ENCODE results near the gene TLDC2.

Gene TLDC2

GRCh38 chr20:36859282-36859555 lies 16.7 kb upstream of the TLDC2 start:
- no peaks in the 10 kb centered on the region for H3K9me3 ChIP-seq (ENCODE audit: severe bottlenecking)
- peaks cover 74% of the 10 kb centered on the region for H3K4me1 ChIP-seq (ENCODE audit: insufficient read depth, poor library complexity, severe bottlenecking)
- H3K4me3 ChIP-seq (ENCODE audit: severe bottlenecking) = no peak overlapping the region
- TF ChIP-seq CTCF (IDR thresholded peaks at IDR 0.05; ENCODE audit: poor library complexity, severe bottlenecking) = no peak
- no peaks in the 10 kb centered on the region for H3K27me3 ChIP-seq (ENCODE audit: insufficient read depth, poor library complexity, severe bottlenecking)
- ATAC-seq (ENCODE audit: low read depth) (no peak), DNase-seq (ENCODE audit: low spot score) (no peak)
- peaks cover 35% of the 10 kb centered on the region for H3K36me3 ChIP-seq (ENCODE audit: low read depth)
- peak overlapping the region; percentile 92 for H3K27ac ChIP-seq (ENCODE audit: poor library complexity, severe bottlenecking)

DNA sequence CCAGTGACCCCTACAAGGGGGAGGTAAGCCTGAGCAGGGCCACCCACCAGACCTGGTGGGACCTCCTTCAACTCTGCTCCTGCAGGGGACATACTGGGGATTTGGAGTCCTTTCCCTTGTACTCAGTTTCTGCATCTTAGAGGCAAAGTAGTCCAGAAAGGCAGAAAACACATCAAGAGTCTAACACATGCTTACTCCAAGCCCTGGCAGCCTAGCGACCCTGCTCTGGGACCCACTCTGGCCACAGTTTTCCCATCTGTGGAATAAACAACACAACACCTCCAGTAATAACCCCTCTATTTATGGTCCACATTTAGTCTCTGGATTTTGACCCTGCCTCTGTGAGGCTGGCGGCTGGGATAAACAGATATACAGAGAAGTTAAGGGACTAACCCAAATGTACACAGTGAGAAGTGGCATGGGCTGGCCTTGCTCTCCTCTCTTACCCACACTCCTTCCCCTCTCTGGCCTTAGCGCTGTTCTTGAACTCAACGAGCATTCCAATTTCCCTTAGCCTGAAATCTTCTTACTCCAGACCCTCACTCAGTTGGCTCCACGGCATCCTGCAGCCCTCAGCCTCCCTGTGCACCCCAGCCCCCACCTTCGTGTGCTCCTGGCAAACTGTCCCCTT lies 16.1 kb upstream of the TLDC2 start:
- no peak for ATAC-seq (ENCODE audit: low read depth)
- peaks cover 35% of the 10 kb centered on the region for H3K36me3 ChIP-seq (ENCODE audit: low read depth)
- DNase-seq (ENCODE audit: low spot score) = no peak
- no peak overlapping the region for H3K4me3 ChIP-seq (ENCODE audit: severe bottlenecking)
- H3K27me3 ChIP-seq (ENCODE audit: insufficient read depth, poor library complexity, severe bottlenecking) = no peaks in the 10 kb centered on the region
- TF ChIP-seq CTCF (IDR thresholded peaks at IDR 0.05; ENCODE audit: poor library complexity, severe bottlenecking) = no peak
- peaks cover 68% of the 10 kb centered on the region for H3K4me1 ChIP-seq (ENCODE audit: insufficient read depth, poor library complexity, severe bottlenecking)
- no peaks in the 10 kb centered on the region for H3K9me3 ChIP-seq (ENCODE audit: severe bottlenecking)
- H3K27ac ChIP-seq (ENCODE audit: poor library complexity, severe bottlenecking) = peak overlapping the region; percentile 92

GRCh38 chr20:36860339-36860738 lies 15.6 kb upstream of the TLDC2 start:
- Histone ChIP-seq H3K27me3 (ENCODE audit: insufficient read depth, poor library complexity, severe bottlenecking) (no peaks in the 10 kb centered on the region), H3K27ac (ENCODE audit: poor library complexity, severe bottlenecking) (peak overlapping the region; percentile 92)
- ATAC-seq (ENCODE audit: low read depth) = no peak

GRCh38 chr20:36860811-36861624 lies 14.9 kb upstream of the TLDC2 start:
- peak overlapping the region; percentile 92 for H3K27ac ChIP-seq (ENCODE audit: poor library complexity, severe bottlenecking)
- H3K9me3 ChIP-seq (ENCODE audit: severe bottlenecking) = no peaks in the 10 kb centered on the region
- H3K27me3 ChIP-seq (ENCODE audit: insufficient read depth, poor library complexity, severe bottlenecking) = no peaks in the 10 kb centered on the region
- ATAC-seq (ENCODE audit: low read depth) (no peak), DNase-seq (ENCODE audit: low spot score) (no peak)
- no peak for TF ChIP-seq CTCF (IDR thresholded peaks at IDR 0.05; ENCODE audit: poor library complexity, severe bottlenecking)
- peaks cover 35% of the 10 kb centered on the region for H3K36me3 ChIP-seq (ENCODE audit: low read depth)
- H3K4me1 ChIP-seq (ENCODE audit: insufficient read depth, poor library complexity, severe bottlenecking) = peaks cover 56% of the 10 kb centered on the region
- peak overlapping the region; percentile 97 for H3K4me3 ChIP-seq (ENCODE audit: severe bottlenecking)

More at GRCh38 chr20:36860339-36860738, 15.6 kb upstream of the TLDC2 start:
- no peak for TF ChIP-seq CTCF (IDR thresholded peaks at IDR 0.05; ENCODE audit: poor library complexity, severe bottlenecking)
- Histone ChIP-seq H3K9me3 (ENCODE audit: severe bottlenecking) (no peaks in the 10 kb centered on the region), H3K36me3 (ENCODE audit: low read depth) (peaks cover 35% of the 10 kb centered on the region), H3K4me1 (ENCODE audit: insufficient read depth, poor library complexity, severe bottlenecking) (peaks cover 62% of the 10 kb centered on the region), H3K4me3 (ENCODE audit: severe bottlenecking) (no peak overlapping the region)
- DNase-seq (ENCODE audit: low spot score) = no peak

- Histone ChIP-seq H3K27me3 (ENCODE audit: insufficient read depth, poor library complexity, severe bottlenecking) (no peaks in the 10 kb centered on the region), H3K36me3 (ENCODE audit: low read depth) (peaks cover 35% of the 10 kb centered on the region), H3K27ac (ENCODE audit: poor library complexity, severe bottlenecking) (peak overlapping the region; percentile 92), H3K9me3 (ENCODE audit: severe bottlenecking) (no peaks in the 10 kb centered on the region), H3K4me3 (ENCODE audit: severe bottlenecking) (peak overlapping the region; percentile 97), H3K4me1 (ENCODE audit: insufficient read depth, poor library complexity, severe bottlenecking) (peaks cover 50% of the 10 kb centered on the region)
- DNase-seq (ENCODE audit: low spot score) = no peak
- no peak for ATAC-seq (ENCODE audit: low read depth)
- no peak for TF ChIP-seq CTCF (IDR thresholded peaks at IDR 0.05; ENCODE audit: poor library complexity, severe bottlenecking)
Observed at GRCh38 chr20:36861625-36861874, 14.4 kb upstream of the TLDC2 start.

All from RWPE2 (cell line).